ENCODE data around the gene LRRC7.
"Not testable (repeated sequence)": the region's sequence is repeated elsewhere in the genome, so short reads cannot be mapped to it uniquely, and the experiment has no call there.

The LRRC7 gene

GRCh38 chr1:69777423-69777822, 209.7 kb downstream of the LRRC7 start:
- no peak for DNase-seq

- no peak for DNase-seq
Measured at GRCh38 chr1:69777971-69778370, 210.2 kb downstream of the LRRC7 start.

GRCh38 chr1:69787151-69787550, 219.4 kb downstream of the LRRC7 start:
- DNase-seq, result no peak

GRCh38 chr1:69791311-69791710, 223.6 kb downstream of the LRRC7 start:
- no peak for DNase-seq

- no peak for DNase-seq
Measured at GRCh38 chr1:69794831-69795230, 227.1 kb downstream of the LRRC7 start.

- no peak for DNase-seq
Measured at GRCh38 chr1:69814926-69815325, 247.2 kb downstream of the LRRC7 start.

- no peak for DNase-seq
Measured at GRCh38 chr1:69824932-69825331, 257.2 kb downstream of the LRRC7 start.

- no peak for DNase-seq
Measured at GRCh38 chr1:69827732-69828131, 260.0 kb downstream of the LRRC7 start.

GRCh38 chr1:69833536-69833935, 265.8 kb downstream of the LRRC7 start:
- DNase-seq, result no peak

GRCh38 chr1:69834336-69834735, 266.6 kb downstream of the LRRC7 start:
- no peak for DNase-seq

- no peak for DNase-seq
Measured at GRCh38 chr1:69835955-69836354, 268.2 kb downstream of the LRRC7 start.

- DNase-seq, result no peak
Measured at GRCh38 chr1:69836971-69837636, 269.4 kb downstream of the LRRC7 start.

GRCh38 chr1:69842326-69842725, 274.6 kb downstream of the LRRC7 start:
- DNase-seq, result no peak

- DNase-seq, result no peak
Measured at GRCh38 chr1:69845655-69846054, 277.9 kb downstream of the LRRC7 start.

- DNase-seq, result no peak
Measured at GRCh38 chr1:69846267-69846666, 278.5 kb downstream of the LRRC7 start.

GRCh38 chr1:69847670-69848069, 279.9 kb downstream of the LRRC7 start:
- DNase-seq, result no peak

- DNase-seq, result no peak
Measured at GRCh38 chr1:69852151-69852550, 284.4 kb downstream of the LRRC7 start.

GRCh38 chr1:69852706-69853105, 285.0 kb downstream of the LRRC7 start:
- no peak for DNase-seq

GRCh38 chr1:69858534-69858933, 290.8 kb downstream of the LRRC7 start:
- no peak for DNase-seq

- DNase-seq, result no peak
Measured at GRCh38 chr1:69861641-69862040, 293.9 kb downstream of the LRRC7 start.

GRCh38 chr1:69862906-69863305, 295.2 kb downstream of the LRRC7 start:
- DNase-seq, result no peak

- no peak for DNase-seq
Measured at GRCh38 chr1:69863704-69864103, 296.0 kb downstream of the LRRC7 start.

GRCh38 chr1:69871412-69871811, 303.7 kb downstream of the LRRC7 start:
- DNase-seq, result no peak

GRCh38 chr1:69878338-69878737, 310.6 kb downstream of the LRRC7 start:
- no peak for DNase-seq

- DNase-seq, result not testable (repeated sequence)
Measured at GRCh38 chr1:69888016-69888415, 320.3 kb downstream of the LRRC7 start.

All from C1 segment of cervical spinal cord (tissue), 14 donors.